ENCODE results near the gene LGR5. TPM values are rescaled to one million over a fixed set of nuclear protein-coding genes. Genes with fewer than 3 reads are reported as not detected.
A peak's percentile ranks its signal among the peaks of the same experiment; 100 is the strongest.

LGR5 gene
- polyA plus RNA-seq, 6 donors from 2014 or later: not detected

DNA sequence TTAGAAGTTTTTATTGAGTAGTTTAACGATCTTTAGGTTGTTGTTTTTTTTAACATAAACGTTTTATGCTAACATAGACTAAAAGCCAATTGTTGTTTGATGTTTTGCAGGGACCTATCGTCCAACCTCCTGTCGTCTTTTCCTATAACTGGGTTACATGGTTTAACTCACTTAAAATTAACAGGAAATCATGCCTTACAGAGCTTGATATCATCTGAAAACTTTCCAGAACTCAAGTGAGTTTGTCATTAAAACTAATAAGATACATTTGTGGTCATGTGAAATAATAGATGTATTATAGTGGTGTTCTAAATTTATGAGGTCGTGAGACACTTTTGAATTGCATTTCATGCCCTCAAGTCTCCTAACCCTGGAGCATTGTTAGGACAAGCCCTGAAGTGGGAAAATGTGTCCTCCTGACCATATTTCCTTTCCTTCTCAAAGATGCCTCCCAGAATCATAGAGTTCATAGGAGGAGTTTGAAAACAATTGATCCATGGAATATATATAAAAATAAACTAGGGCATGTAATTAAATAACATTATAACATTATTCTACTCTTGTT is 139.2 kb downstream of the LGR5 start:
- H3K27me3 Mint-ChIP-seq: no peaks in the 10 kb centered on the region
- peaks cover 0 to 2% (median 0%) of the 10 kb centered on the region in 7 donors for H3K9me3 Mint-ChIP-seq
- DNase-seq: no peak
- no peak for ATAC-seq (ENCODE audit: low read depth in 2 of 2)
- H3K4me1 Mint-ChIP-seq: no peaks in the 10 kb centered on the region
- H3K36me3 Mint-ChIP-seq: no peaks in the 10 kb centered on the region
- H3K4me3 Mint-ChIP-seq: no peak overlapping the region
- no peak overlapping the region for H3K27ac Mint-ChIP-seq

DNA sequence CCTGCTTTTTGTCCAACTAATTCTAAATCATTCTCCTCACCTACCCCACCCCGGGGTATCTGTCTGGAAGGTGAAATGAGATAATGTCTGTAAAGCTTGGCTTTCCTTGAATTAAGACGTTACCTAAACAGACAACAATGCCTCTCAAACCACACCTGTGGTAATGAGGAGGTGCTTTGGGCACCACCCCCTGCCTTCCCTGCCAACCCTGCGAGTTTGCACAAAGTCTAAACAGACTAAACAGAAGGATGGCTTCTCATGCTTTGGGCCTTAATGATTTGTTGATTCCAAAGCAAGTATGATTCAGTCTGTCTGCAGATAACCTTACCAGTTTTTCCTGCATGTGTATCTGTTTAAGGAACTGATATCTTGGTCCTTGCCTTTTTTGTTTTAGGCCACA is 141.6 kb downstream of the LGR5 start:
- H3K27me3 Mint-ChIP-seq: peaks cover 0 to 10% (median 0%) of the 10 kb centered on the region in 3 donors
- H3K27ac Mint-ChIP-seq: no peak overlapping the region
- ATAC-seq (ENCODE audit: low read depth in 2 of 2): no peak
- DNase-seq: no peak
- no peak overlapping the region for H3K4me3 Mint-ChIP-seq
- H3K9me3 Mint-ChIP-seq: peaks cover 0 to 5% (median 0%) of the 10 kb centered on the region in 7 donors
- no peaks in the 10 kb centered on the region for H3K36me3 Mint-ChIP-seq
- no peaks in the 10 kb centered on the region for H3K4me1 Mint-ChIP-seq

DNA sequence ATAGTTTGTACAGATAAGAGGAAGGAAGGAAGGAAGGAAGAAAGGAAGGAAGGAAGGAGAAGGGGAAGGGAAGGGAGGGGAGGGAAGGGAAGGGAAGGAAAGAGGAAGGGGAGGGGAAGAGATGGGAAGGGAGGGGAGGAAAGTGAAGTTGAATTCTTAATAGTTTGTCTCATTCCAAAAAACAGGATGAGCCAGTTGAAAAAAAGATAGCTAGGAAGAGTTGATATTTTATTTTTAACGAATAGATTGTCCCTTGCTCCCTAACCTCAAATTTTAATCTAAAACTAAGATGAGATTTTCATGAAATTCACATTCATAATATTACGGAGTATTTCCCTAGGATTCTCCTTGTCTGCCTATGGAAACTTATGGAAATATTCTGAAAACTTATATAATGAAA is 143.3 kb downstream of the LGR5 start:
- H3K4me1 Mint-ChIP-seq: no peaks in the 10 kb centered on the region
- H3K4me3 Mint-ChIP-seq: no peak overlapping the region
- no peaks in the 10 kb centered on the region for H3K36me3 Mint-ChIP-seq
- no peak for ATAC-seq (ENCODE audit: low read depth in 2 of 2)
- peaks cover 0 to 10% (median 0%) of the 10 kb centered on the region in 3 donors for H3K27me3 Mint-ChIP-seq
- peaks cover 0 to 5% (median 0%) of the 10 kb centered on the region in 7 donors for H3K9me3 Mint-ChIP-seq
- no peak overlapping the region for H3K27ac Mint-ChIP-seq
- DNase-seq: no peak

DNA sequence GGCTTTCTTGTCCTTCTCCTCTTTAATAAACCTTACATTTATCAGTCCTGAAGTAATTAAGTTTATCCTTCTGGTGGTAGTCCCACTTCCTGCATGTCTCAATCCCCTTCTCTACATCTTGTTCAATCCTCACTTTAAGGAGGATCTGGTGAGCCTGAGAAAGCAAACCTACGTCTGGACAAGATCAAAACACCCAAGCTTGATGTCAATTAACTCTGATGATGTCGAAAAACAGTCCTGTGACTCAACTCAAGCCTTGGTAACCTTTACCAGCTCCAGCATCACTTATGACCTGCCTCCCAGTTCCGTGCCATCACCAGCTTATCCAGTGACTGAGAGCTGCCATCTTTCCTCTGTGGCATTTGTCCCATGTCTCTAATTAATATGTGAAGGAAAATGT is 144.8 kb downstream of the LGR5 start:
- Mint-ChIP-seq H3K27ac (no peak overlapping the region), H3K9me3 (peaks cover 0 to 5% (median 0%) of the 10 kb centered on the region in 7 donors), H3K36me3 (no peaks in the 10 kb centered on the region), H3K27me3 (peaks cover 0 to 10% (median 2%) of the 10 kb centered on the region in 3 donors), H3K4me1 (no peaks in the 10 kb centered on the region), H3K4me3 (no peak overlapping the region)
- ATAC-seq (ENCODE audit: low read depth in 2 of 2) (no peak), DNase-seq (no peak)

DNA sequence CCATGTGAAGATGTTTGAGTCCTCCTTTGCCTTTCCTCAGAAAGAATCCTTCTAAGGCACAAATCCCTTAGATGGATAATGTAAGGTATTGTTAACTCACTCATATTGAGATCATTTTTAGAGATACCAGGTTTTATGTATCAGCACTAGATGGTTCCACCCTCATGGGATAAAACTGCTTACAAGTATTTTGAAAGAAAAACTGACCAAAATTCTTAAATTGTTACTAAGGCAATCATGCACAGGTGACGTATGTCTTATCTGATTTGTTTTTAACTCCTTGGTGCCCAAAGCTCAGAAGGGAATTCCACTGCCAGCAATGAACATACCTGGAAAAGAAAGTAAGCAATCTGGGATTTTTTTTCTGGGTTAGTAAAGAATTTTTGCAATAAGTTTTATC is 145.6 kb downstream of the LGR5 start:
- no peaks in the 10 kb centered on the region for H3K4me1 Mint-ChIP-seq
- H3K9me3 Mint-ChIP-seq: peaks cover 0 to 5% (median 0%) of the 10 kb centered on the region in 7 donors
- no peaks in the 10 kb centered on the region for H3K36me3 Mint-ChIP-seq
- no peak overlapping the region for H3K4me3 Mint-ChIP-seq
- H3K27ac Mint-ChIP-seq: no peak overlapping the region
- ATAC-seq (ENCODE audit: low read depth in 2 of 2) (no peak), DNase-seq (no peak)
- peaks cover 0 to 10% (median 8%) of the 10 kb centered on the region in 3 donors for H3K27me3 Mint-ChIP-seq

DNA sequence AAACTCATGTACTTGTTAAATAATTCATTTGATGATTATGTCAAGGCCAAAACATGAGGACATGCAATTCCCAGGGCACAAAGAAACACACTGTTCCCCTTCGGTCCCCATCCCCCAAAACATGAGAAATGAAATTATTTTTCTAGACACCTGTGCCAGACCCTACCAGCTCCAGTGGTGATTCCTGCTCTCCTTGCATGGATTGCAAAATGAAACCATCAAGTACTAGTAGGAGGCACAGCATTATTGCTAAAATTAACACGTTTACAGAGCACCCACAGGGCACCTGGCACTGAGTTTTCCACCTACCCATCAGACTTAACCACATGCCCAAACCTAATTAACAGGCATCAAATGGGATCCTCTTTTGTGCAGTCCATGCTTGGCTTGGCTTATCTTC is 147.4 kb downstream of the LGR5 start:
- Mint-ChIP-seq H3K9me3 (peaks cover 0 to 5% (median 0%) of the 10 kb centered on the region in 7 donors), H3K36me3 (no peaks in the 10 kb centered on the region), H3K4me1 (no peaks in the 10 kb centered on the region), H3K4me3 (no peak overlapping the region), H3K27me3 (peaks cover 10 to 20% (median 11%) of the 10 kb centered on the region in 3 donors), H3K27ac (no peak overlapping the region)
- ATAC-seq (ENCODE audit: low read depth in 2 of 2) (no peak), DNase-seq (no peak)

DNA sequence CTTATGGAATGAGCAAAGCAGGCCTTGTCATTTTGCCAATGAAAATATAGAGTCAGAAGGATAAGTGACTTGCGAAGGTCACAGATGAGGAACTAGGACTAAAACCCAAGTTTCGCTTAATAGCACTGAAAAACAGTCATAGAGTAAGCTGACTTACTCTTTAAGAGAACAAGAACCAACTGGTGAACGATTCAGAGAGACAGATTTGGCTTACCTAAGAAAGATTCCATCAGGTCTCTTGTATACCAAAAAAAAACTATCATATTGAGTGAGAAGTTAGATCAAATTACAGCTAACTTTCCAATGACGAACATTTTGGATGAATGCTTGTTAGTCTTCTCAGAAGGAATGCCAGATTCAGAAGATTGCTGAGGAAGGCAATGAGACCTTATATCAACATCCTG is 149.9 kb downstream of the LGR5 start:
- DNase-seq (no peak), ATAC-seq (ENCODE audit: low read depth in 2 of 2) (no peak)
- Mint-ChIP-seq H3K36me3 (no peaks in the 10 kb centered on the region), H3K9me3 (no peaks in the 10 kb centered on the region), H3K4me3 (no peak overlapping the region), H3K4me1 (no peaks in the 10 kb centered on the region), H3K27me3 (peaks cover 22 to 37% (median 26%) of the 10 kb centered on the region in 3 donors), H3K27ac (no peak overlapping the region)

DNA sequence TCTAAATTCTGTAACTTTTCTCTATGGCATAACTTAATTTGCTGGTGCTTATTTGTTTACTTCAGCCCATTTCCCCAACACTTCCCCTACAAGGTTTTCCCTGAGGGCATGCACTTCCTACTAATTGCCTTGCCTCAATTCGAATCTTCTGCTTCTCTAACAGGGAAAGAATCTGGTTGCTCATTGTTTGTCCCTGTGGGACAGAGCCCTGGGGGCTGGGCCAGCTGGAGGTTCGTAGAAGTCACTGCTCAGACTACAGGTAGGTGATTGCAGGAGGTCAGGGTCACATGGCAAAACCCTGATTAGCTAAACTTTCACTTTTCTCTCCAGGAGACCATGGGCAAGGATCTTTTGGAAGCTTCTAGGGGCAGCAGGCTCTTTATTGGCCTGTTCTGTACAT is 152.0 kb downstream of the LGR5 start:
- DNase-seq: no peak
- no peak for ATAC-seq (ENCODE audit: low read depth in 2 of 2)
- peaks cover 22 to 52% (median 33%) of the 10 kb centered on the region in 3 donors for H3K27me3 Mint-ChIP-seq
- H3K4me1 Mint-ChIP-seq: no peaks in the 10 kb centered on the region
- no peak overlapping the region for H3K27ac Mint-ChIP-seq
- peak overlapping the region in 1 of 8 donors; percentile 45 for H3K4me3 Mint-ChIP-seq
- H3K36me3 Mint-ChIP-seq: no peaks in the 10 kb centered on the region
- no peaks in the 10 kb centered on the region for H3K9me3 Mint-ChIP-seq

DNA sequence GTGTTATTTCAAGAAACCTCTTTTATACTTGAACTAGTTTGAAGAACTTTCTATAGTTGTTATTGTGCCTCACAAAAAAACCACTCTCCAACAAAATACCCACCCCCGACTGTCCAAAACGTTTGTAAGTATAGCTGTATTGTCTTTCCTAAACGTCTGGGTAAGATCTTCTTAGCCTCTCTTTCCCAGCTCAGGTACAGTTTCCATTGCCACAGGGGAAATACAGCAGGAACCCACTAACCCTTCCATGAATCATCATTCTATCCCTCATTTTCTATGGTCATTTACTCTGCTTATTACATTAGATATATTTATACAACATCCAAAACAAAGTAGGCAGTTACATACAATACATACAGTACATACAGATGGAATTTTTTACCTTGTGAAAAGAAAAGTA is 153.2 kb downstream of the LGR5 start:
- Mint-ChIP-seq H3K27ac (no peak overlapping the region), H3K9me3 (no peaks in the 10 kb centered on the region), H3K27me3 (peaks cover 22 to 52% (median 33%) of the 10 kb centered on the region in 3 donors), H3K36me3 (no peaks in the 10 kb centered on the region), H3K4me3 (no peak overlapping the region), H3K4me1 (no peaks in the 10 kb centered on the region)
- ATAC-seq (ENCODE audit: low read depth in 2 of 2) (no peak), DNase-seq (no peak)

DNA sequence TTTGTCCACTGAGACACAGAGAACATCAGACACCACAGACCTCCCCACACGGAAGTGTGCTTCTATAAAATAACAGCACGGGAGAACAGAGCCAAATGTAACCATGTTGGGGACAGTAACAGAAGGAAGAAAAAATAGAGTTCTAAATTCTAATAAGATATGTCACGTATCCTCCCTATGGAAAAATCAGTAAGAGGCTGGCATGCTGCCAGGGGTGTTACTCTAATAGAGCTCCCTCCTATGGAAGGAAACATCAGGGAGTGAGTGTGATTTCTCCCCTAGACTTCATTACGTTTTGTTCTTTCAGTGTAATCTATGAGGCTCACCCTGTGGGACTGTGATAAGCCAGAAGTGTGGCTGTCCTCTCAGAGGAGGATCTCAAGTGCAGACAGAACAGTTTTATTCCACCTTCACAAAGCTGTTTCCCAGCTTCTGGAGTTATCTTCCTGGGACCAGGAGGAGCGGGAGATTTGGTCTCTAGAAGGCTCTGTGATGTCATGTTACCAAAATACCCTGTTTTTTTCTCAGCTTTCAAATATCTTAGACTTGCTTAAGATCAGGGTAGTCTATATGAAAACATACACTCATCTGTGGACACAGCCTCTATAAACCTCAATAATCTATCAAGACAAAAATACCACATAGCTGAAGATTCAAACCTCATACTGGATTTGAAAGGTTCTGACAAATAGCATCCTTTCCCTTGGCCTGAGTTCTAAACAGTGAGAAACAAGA is 154.8 kb downstream of the LGR5 start:
- Mint-ChIP-seq H3K27me3 (peaks cover 19 to 52% (median 33%) of the 10 kb centered on the region in 3 donors), H3K9me3 (peaks cover 0 to 5% (median 2%) of the 10 kb centered on the region in 7 donors), H3K27ac (no peak overlapping the region), H3K36me3 (no peaks in the 10 kb centered on the region), H3K4me3 (no peak overlapping the region), H3K4me1 (peaks cover 0 to 5% (median 0%) of the 10 kb centered on the region in 3 donors)
- ATAC-seq (ENCODE audit: low read depth in 2 of 2): no peak
- no peak for DNase-seq

DNA sequence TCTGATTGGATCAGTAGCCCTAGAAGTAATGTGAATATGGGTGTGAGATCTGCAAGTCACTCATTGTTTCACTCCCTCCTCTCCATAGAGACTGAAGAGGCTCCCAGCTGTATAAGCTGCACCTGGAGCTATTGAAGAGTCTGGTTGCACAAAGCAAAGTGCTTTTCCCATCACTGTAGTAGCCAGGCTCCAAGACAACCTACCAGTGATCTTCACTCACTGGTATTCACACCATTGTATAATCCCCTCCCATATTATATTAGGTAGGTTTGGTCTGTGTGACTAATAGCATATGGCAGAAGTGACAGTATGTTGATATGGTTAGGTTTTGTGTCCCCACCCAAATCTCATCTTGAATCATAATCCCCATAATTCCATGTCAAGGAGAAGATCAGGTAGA is 159.6 kb downstream of the LGR5 start:
- no peaks in the 10 kb centered on the region for H3K36me3 Mint-ChIP-seq
- ATAC-seq (ENCODE audit: low read depth in 2 of 2): no peak
- peaks cover 0 to 10% (median 0%) of the 10 kb centered on the region in 3 donors for H3K4me1 Mint-ChIP-seq
- H3K27ac Mint-ChIP-seq: peak overlapping the region in 1 of 6 donors; percentile 63
- H3K27me3 Mint-ChIP-seq: peaks cover 0 to 21% (median 10%) of the 10 kb centered on the region in 3 donors
- peak overlapping the region in 1 of 8 donors; percentile 23 for H3K4me3 Mint-ChIP-seq
- peaks cover 0 to 10% (median 7%) of the 10 kb centered on the region in 7 donors for H3K9me3 Mint-ChIP-seq
- DNase-seq: no peak

DNA sequence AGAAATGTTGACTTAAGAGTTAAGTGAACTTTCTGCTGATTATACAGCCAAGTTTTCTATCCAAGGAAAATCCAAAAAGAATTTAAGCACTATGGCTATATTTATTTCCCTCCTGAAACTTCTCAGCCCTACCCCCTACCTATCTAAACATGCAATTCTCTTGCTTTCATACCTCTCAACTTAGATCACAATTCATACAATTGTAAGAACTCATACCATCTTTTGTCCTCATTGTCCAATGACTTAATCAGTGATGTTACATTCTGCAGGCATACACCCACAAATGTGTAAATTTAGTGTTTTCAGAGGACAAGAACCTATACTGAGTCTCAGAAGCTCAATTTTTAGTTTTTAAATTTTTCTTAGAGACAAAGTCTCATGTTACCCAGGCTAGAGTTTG is 161.9 kb downstream of the LGR5 start:
- no peaks in the 10 kb centered on the region for H3K36me3 Mint-ChIP-seq
- DNase-seq (no peak), ATAC-seq (ENCODE audit: low read depth in 2 of 2) (no peak)
- peaks cover 0 to 10% (median 0%) of the 10 kb centered on the region in 3 donors for H3K4me1 Mint-ChIP-seq
- peaks cover 0 to 10% (median 7%) of the 10 kb centered on the region in 7 donors for H3K9me3 Mint-ChIP-seq
- H3K4me3 Mint-ChIP-seq: no peak overlapping the region
- no peaks in the 10 kb centered on the region for H3K27me3 Mint-ChIP-seq
- no peak overlapping the region for H3K27ac Mint-ChIP-seq

DNA sequence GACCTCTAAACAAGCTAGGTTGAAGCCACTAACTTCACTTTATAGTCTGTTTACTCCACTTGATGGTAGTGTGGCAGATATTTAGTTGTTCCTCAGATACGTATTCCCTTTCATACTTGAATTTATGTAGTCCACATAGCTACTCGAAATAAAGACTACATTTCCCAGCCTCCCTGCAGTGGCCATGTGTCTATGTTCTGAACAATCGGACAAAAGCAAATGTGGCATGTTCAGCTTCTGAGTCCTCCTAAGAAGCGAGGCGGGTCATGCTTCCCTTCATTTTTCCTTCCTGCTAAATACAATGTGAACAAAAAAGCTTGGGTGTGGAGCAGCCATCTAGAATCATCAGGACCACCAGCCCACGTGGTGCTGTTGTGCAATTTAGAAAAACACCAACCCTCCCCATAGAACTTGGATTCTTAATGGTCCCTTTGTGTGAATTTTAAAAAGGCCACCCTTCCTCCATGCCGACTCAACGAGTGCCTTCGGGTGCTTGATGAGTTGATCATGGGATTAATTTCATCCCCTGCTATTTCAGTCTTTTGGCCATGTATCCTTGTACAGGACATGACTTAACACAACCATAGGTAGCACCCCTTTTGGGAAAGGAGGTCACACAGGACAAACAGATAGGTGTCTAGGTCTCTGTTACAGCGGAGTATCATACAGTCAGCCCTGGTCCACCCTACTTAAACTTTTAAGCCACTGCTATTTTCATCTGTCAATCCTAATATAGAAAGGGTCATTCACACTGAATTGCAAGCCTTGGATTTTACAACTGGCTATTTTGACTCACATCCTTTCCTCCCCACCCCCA is 163.4 kb downstream of the LGR5 start:
- Mint-ChIP-seq H3K36me3 (peaks cover 0 to 8% of the 10 kb centered on the region in 2 donors), H3K4me3 (no peak overlapping the region), H3K27ac (peak overlapping the region in 4 of 6 donors; percentile 11 to 50 (median 28)), H3K27me3 (no peaks in the 10 kb centered on the region), H3K4me1 (peaks cover 0 to 10% (median 0%) of the 10 kb centered on the region in 3 donors), H3K9me3 (peaks cover 0 to 10% (median 7%) of the 10 kb centered on the region in 7 donors)
- DNase-seq (no peak), ATAC-seq (ENCODE audit: low read depth in 2 of 2) (no peak)

All from naive B cell (primary cell).